ENCODE measurements around the gene DOK4.
"Not testable (repeated sequence)": the region's sequence is repeated elsewhere in the genome, so short reads cannot be mapped to it uniquely, and the experiment has no call there.

The DOK4 gene

DNA sequence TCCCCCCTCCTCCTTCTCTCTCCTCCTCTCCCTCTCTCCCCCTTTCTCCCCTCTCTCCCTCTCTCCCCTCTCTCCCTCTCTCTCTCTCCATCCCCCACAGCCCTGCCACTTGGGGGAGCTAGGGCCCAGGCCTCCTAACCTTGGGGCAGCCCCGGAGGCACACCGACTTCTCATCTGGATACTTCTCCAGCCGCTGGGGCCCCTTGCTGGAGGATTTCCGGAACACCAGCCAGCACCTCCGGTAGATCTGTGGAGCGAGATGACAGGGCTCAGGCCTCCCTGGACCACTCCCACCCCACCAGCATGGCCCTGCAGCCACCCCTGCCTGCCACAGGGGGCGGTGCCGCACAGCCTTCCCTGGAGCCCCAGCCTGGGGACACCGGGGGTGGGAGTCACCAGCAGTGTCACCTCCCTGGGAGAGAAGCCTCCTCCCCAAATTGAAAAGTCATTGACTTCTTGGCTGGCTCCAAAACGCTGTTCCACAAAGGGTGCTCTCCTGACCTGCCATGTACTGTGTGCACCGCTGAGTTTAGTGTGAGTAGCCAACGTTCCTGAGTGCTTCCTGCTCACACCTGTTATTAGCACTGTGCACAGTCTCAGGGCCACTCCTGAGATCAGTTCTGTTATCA is 10.5 kb downstream of the DOK4 start:
- no peak for DNase-seq

DNA sequence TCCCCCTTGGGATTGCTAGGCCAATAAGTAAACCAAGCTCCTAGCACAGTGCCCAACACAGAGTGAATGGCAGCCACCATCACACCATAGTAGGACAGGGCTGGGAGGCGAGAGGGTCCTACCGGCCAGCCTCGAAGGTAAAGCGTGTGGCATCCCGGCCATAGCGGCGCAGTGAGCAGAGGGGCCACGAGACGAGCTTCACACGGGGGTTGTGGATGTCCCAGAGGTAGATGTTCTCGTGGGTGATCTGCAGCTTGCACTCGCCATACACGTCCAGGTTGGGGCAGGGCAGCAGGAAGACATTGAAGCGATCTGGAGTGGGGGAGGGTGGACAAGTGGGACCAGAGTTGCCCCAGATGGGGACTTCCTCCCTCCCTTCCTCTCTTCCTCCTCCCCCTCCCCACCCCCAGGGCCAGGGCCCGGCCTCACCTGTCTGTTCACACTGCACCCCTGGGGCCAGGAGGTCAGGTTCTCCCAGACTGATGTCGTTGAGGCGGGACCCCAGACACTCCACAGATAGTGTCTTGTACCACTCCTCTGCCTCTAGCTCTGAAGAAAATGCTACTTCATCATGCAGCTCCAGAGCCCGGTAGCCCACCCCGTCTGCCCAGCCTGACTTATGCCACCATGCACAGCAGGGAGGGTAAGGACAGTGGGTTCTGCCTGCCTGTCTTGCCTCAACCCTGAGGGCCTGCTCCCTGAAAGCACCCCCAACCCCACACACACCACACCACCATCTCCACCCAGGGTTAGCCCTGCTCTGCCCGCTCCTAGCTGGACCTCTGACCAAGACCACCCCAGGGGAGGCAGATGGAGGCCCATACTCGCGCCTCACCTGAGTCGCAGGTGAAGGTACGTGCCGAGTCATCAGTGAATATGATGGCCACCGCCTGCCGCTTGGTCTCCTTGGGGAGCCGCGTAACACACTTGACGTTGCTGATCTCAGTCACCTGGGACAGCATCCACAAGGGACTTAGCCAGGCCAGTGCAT is 11.3 kb downstream of the DOK4 start:
- DNase-seq: no peak

DNA sequence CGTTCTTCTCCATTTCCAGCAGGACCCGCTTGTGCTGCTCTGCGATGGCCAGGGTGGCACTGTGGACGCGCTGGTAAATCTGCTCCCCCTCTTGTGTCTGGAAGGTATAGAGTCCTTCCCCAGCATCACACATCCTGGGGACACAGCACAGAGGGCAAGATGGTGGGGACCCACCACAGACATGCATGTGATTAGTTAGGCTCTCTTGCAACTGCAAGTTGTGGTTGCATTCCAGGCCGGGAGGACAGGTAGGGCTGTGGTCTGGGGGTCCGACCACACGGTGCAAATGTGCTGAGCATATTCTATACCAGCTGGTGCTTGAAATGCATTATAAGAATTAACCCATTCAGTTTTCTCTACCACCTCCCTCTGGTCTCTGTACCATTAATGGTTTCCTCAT is 12.4 kb downstream of the DOK4 start:
- no peak for DNase-seq

- no peak for DNase-seq
These were observed 13.0 kb downstream of the DOK4 start for GRCh38 chr16:57473176-57473840.

- DNase-seq: no peak
These were observed 13.6 kb downstream of the DOK4 start for GRCh38 chr16:57472665-57473060.

DNA sequence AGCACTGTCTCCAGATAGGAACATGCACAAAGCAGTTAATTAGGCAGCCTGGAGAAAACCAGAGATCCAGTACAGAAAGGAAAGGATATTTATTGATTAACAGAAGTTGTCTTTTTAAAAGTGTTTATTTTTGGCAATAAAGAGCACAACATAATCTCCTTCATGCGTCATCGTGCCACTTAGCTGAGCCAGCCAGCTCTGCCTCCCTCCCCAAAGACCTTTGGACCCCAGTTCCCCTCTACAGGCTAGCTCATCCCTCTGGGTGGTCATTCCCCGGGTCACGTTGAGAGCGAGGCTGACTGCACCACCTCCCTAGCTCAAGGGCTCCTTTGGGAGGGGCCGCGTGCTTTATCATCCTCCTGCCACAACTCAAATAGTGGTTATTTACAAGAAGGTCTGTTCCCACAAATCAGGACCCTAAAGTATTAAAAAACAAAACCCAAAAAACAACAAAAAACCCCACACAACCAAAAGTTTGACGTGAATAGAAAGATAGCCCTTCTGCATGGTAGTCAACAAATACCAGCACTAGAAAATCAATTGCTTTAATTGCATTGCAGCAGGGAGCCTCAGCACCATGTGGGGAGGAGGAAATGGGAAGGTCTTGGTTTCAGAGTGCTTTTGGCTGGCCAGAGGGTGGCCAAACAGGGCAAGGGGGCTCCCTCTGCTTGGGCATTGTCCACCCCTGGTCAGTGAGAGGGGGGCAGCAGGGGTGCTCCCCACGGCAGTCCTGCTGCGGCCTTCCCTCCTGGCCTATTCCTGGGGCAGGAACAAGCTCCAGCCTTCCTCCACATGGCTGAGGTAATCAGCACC is 14.2 kb downstream of the DOK4 start:
- DNase-seq: no peak

GRCh38 chr16:57471209-57471608 is 15.1 kb downstream of the DOK4 start:
- DNase-seq: no peak

DNA sequence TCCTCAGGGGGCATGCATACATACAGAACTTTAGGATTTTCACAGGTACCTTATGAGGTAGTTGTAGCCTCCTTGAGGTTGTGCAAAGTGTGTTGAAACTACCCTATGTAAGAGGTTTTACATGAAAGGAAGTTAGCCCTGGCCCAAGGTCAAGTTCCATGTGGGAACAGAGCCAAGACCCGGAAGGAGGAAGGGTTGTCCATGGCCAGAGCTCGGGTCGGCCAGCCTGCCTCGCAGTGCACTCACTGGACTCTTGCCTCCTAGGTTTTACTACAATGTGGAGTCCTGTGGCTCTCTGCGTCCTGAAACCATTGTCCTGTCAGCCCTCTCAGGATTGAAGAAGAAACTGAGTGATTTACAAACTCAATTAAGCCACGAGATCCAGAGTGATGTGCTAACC is 15.6 kb downstream of the DOK4 start:
- DNase-seq: no peak

DNA sequence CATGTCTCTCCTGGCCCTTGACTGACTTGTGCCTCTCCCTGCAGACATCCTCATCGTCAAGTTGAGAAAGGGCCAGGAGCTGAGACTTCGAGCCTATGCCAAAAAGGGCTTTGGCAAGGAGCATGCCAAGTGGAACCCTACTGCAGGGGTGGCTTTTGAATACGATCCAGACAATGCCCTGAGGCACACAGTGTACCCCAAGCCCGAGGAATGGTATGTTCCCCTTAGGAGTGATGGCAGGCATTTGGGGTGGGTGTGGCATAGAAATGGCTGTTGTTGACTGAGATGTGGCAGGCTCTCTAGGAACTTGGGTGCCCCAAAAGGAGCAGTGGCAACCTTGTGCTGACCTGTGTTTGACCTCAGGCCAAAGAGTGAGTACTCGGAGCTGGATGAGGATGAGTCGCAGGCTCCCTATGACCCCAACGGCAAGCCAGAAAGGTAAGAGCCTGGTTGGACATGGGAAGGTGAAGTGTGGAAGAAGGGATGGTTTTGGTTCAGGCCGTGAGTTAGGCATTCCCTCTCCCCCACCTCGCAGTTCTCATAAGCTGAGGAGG is 16.3 kb downstream of the DOK4 start:
- no peak for DNase-seq

DNA sequence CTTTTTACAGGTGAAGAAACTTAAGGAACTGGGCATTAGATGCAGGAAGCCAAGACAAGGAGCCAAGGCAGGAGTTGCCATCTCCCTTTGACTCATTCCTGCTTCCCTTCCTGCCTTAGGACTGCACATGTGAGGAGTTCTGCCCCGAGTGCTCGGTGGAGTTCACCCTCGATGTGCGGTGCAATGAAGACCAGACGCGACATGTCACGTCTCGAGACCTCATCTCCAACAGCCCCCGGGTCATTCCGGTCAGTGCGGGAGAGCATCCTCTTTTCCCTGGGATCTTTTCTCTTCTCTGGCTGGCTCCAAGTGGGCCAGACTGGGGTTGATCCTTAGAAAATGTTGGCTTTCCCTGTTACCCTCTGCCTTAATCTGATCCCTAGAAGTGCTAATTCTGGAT is 17.2 kb downstream of the DOK4 start:
- no peak for DNase-seq

GRCh38 chr16:57468346-57468745 is 17.9 kb downstream of the DOK4 start:
- DNase-seq: no peak

DNA sequence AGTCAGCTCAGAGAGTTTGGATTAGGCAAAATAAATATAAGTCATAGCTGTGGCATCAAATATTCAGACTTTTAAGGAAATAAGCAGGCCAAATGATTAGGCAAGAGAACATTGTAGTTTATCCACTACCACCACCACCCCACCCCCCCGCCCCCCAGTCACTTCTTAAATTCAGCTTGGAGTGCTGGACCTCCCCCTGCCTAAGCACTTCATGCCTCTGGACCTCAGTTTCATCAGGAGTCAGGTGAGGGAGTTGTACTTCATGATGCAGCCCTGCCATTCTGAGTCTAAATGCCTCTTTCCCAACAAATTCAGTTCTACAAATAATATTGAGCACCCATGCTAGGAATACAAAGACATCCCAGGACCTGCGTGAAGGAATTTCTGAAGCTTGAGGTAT is 21.8 kb downstream of the DOK4 start:
- DNase-seq: no peak

GRCh38 chr16:57462978-57463362 is 23.3 kb downstream of the DOK4 start:
- DNase-seq: no peak

DNA sequence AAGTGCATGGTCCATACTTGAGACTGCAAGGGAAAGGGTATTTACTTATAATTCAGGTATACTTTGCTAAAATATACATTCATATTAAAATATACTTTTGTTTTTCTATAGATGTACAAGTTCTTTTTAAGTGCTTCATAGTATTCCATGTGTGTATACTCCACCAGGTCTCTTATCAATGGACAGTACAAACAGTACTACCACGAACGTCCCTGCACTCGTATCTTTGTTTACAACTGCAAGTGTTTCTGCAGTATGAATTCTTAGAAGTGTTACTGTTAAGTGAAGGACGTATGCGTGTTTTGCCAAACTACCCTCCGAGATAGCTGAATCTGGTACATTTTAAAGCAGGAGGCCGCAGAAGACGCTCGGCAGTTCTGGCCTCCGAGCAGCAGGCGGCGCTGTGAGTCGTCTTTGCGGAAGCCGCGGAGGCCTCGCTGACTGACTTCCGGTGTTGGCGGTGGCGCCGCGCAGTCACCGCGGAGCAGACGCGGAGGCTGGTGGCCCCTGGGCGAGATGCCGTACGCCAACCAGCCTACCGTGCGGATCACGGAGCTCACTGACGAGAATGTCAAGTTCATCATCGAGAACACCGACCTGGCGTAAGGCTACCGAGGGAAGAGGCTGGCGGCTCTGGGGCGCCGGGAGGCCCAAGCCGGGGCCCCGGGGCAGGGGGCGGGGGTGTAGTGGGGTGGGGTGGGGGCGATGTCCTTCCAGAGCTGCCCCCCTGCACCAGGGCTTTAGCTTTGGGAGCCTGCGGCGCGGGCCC is 23.9 kb downstream of the DOK4 start, which contains the start of gene POLR2C:
TSS of gene POLR2C (plus strand) at position 471 of the 769 bp plus-strand sequence. CDS start at position 517, 46 bp downstream.
- DNase-seq: peak; percentile 20

DNA sequence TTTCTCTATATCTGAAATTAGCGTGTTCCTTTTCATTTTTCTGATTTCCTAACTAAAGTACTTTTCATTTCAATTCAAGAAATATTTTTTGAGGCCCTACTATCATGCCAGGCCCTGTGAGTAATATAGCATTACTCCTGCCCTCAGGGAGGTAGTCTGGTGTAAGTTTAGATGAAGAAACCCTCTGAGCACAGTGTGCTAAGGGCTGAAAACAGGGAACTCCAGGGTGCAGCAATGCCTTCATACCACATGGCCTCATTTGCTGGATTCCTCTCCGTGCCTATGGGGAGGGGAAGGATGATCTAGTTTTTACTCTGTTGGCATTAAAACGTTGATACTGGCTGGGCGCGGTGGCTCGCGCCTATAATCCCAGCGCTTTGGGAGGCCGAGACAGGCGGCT is 34.3 kb downstream of the DOK4 start:
- DNase-seq: no peak

DNA sequence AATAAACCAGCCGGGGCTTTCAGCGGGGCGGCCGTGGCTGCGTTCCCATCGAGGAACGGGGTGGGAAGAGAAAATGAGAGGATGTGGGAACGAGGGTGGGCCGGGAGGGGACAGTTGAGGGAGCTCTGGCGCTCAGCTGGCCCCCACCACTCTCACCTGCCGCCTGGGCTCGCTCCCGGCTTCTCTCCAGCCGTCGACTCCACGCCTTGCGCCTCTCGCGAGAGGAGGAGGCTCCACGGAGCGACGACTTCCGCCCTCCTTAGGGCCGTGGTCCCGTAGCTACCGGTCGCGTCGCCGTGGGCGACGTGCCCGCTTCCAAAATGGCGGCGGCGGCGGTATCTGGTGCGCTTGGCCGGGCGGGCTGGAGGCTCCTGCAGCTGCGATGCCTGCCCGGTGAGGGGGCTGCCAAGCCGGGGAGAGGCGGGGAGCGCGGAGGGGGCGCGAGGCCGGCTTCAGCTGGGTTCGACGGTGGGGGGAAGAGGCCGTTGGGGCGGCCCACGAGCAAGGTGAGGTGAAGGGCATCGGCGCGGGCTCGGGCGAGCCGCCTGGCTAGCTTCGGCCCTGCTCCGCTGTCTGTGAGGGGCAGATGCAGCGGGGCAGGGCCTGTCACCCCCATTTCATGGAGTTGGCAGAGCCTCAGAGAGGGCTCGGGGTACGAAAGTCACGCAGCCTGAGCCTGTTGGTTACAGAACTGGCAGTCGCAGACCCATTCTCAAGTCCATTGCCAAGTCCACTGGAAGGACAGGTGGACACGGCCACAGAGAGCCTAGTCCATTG is 38.9 kb downstream of the DOK4 start, which contains the start of the genes CIAPIN1 and COQ9:
TSS of gene CIAPIN1 (minus strand) at position 200 of the 777 bp plus-strand sequence. CDS start 6,457 bp downstream, outside the sequence.
TSS of gene COQ9 (plus strand) at position 294 of the 777 bp plus-strand sequence. CDS start at position 321, 27 bp downstream.
- peak; percentile 29 for DNase-seq

DNA sequence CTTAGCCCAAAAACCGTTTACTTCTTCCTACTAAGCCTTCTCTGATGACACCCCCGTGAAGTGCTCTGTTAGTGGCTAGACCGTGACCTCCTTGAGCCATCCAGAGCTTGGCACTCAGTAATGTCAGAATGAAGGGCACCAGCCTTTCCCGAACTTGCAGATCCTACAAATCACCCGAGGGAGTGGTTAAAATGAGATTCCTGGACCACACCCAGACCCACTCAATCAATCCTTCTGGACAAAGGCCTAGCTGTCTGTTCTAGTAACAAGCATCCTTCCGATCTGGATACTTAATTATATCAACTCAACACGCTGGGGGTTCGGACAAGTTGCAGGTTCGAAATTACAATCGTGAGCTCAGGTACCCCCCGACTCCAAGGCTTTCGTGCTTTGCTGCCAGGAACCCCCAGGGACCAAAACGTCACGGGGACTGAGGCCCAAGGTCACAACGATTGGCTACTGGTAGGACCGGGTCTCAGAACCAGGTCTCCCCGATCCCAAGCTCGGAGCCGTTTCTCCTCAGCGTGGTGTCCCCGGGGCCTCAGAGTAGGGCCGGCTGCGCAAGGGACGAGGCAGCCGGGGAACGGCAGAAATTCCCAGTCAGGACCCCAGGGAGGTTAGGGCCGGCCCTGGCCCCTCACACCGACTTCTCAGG is 39.6 kb downstream of the DOK4 start:
- DNase-seq: peak; percentile 32

DNA sequence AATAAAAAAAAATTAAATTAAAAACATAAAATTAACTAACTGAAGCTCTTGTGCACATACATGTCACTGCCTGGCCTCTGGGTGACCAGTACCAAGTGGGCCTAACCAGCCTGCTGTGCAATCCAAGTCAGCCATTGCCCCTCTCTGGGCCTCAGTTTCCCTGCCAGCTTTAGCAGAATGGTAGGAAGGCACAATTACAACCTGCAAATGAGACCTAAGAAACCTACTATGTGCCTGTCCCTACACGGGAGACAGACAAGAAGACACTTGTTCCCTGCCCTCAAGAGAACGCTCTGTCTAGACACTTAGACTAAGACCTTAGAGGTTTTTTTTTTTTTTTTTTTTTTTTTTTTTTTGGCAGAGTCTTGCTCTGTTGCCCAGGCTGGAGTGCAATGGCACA is 40.8 kb downstream of the DOK4 start:
- DNase-seq: no peak

DNA sequence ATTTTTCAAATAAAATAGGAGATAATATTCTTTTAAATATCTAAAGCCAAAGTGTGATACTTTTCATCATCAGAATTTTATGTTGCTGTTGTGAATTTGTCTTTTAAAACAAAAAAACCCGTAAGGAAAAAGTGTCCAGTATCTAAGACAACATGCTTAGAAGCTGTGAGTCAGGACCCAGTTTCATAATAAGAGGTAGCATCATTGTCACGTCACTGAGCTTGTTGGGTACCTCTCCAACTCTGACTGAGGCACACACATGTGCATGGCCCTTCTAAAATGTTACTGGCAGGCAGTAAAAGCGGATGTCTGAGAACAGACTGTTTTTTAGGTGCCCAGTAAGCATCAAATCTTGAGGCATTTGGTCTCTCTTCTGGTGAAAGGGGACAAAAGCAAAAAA is 41.6 kb downstream of the DOK4 start:
- DNase-seq: no peak

DNA sequence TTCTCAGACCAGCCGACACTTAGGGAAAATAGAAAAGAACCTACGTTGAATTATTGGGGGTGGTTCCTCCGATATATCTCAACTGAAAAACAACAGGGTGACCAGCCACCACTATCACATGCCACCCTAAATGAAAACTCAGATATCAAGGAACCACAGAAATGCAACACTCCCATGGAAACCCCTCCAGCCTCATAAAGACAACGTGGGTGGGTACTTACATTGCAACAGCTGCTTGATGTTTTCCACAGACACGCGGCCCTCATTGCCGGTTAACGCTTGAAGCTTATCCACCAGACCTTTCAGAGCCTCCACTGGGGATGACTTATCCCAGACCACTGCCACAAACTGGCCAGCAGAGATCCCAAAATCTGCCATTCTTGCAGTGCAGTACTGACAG is 45.7 kb downstream of the DOK4 start:
- DNase-seq: not testable (repeated sequence)

All from DMS79 treated with DMSO at 0.1 percent for 48 hours (cell line).